H1 (cell line): ENCODE results near the gene SLC25A47. TPM values are rescaled to one million over a fixed set of nuclear protein-coding genes. Genes with fewer than 3 reads are reported as not detected.

Experiments used
- ATF2 ChIP-seq: IDR thresholded peaks from 2 replicates; pipeline ENCODE4 v1.6.1; 2012; ENCODE audit warnings: low read length, inconsistent platforms
- JUND ChIP-seq: IDR thresholded peaks from 2 replicates; pipeline ENCODE4 v1.6.1; 2011; ENCODE audit warnings: mild to moderate bottlenecking, improper control_type of control experiment, low read length
- SAP30 ChIP-seq: fragments of 300-600 bp; sonication (generic); IDR thresholded peaks from 2 replicates; pipeline ENCODE4 v1.7.1; 2012; ENCODE audit warnings: low read length, moderate library complexity, mild to moderate bottlenecking, inconsistent platforms; ENCODE audit not compliant: insufficient read depth, insufficient replicate concordance
- SP1 ChIP-seq: IDR thresholded peaks from 2 replicates; pipeline ENCODE4 v1.6.1; 2011; ENCODE audit warnings: low read depth, low read length
- SRF ChIP-seq: IDR thresholded peaks from 2 replicates; pipeline ENCODE4 v1.6.1; 2011; ENCODE audit warnings: mild to moderate bottlenecking, low read depth, low read length, moderate library complexity
- TAF7 ChIP-seq: optimal IDR thresholded peaks from 2 replicates; pipeline ENCODE3; 2011; ENCODE audit warnings: low read depth, mild to moderate bottlenecking, inconsistent platforms, low read length, moderate library complexity, borderline replicate concordance
- polyA plus RNA-seq, 7 experiments: library from polyadenylated mRNA; depleted of rRNA in 3 of 7; stranded (reverse) in 5 of 7; unstranded in 2 of 7; fragments of >200 nt in 5 of 7; fragments of 200-250 nt in 2 of 7; gene quantifications; 1 replicate in 5 of 7; 2 replicates in 1 of 7; 4 replicates in 1 of 7; pipeline versions ENCODE4 v1.2.1 to v1.2.3, GENCODE V29; 2011 to 2013; ENCODE audit warnings: missing spikeins in 2 of 7, mixed read lengths in 2 of 7
- total RNA-seq: library from RNA; stranded (reverse); fragmentation: NEBNext Ultra II Directional; extraction: Animal tissue kit (Norgen Biotek cat#: 25700); gene quantifications from 2 replicates; pipeline ENCODE4 v1.2.1, GENCODE V29; 2021

Gene SLC25A47
- total and polyA plus RNA-seq, 2 of the 8 experiments (the other 6 are each of a cell fraction or from before 2014, with no cell fraction given), result not detected

- TF ChIP-seq ATF2 (no peak), SP1 (no peak), SAP30 (no peak), JUND (no peak), TAF7 (no peak), SRF (no peak)
These were observed 28.2 kb upstream of the SLC25A47 start (continued) for GRCh38 chr14:100294963-100295330.
